Left lung (tissue), 10 donors: ENCODE results near the gene BOK. TPM values are rescaled to one million over a fixed set of nuclear protein-coding genes. Genes with fewer than 3 reads are reported as not detected.

ENCODE experiments used
- ATAC-seq: fragments of 200-7000 bp; cut with Tn5 transposase; one replicate; pipeline ENCODE4 v1.9.1; 2020; ENCODE audit warnings: moderate library complexity
- DNase-seq, 4 donors: peaks; one replicate each; pipeline ENCODE4 v3.0.0-alpha.2; 2013 to 2020
- H3K27ac ChIP-seq, 2 donors: fragments of 200-600 bp; sonication (generic) in 1 of 2; one replicate each; pipeline versions ENCODE4 v1.5.0 to v1.8.0; 2020 to 2021
- H3K27me3 ChIP-seq, 2 donors: fragments of 200-600 bp; sonication (generic) in 1 of 2; one replicate each; pipeline versions ENCODE4 v1.5.0 to v1.8.0; 2020 to 2021
- H3K36me3 ChIP-seq, 2 donors: fragments of 200-600 bp; sonication (generic) in 1 of 2; one replicate each; pipeline versions ENCODE4 v1.5.0 to v1.8.0; 2020 to 2021
- H3K4me1 ChIP-seq, 2 donors: fragments of 200-600 bp; one replicate each; pipeline ENCODE4 v1.8.0; 2021
- H3K4me3 ChIP-seq, 2 donors: fragments of 200-600 bp; sonication (generic) in 1 of 2; one replicate each; pipeline versions ENCODE4 v1.5.0 to v1.8.0; 2020 to 2021; ENCODE audit warnings: mild to moderate bottlenecking in 1 of 2
- H3K9me3 ChIP-seq, 2 donors: fragments of 200-600 bp; sonication (generic) in 1 of 2; one replicate each; pipeline versions ENCODE4 v1.5.0 to v1.8.0; 2020 to 2021
- intact Hi-C, 2 donors: fragments of 100-400 bp; cut with DNase I; formaldehyde crosslinking; loops; one replicate each; pipeline versions ENCODE4 v1.11.2 to v1.14.2; 2022
- polyA plus RNA-seq, 6 donors: library from polyadenylated mRNA; unstranded; fragments of 120-200 nt; gene quantifications; one replicate each; pipeline ENCODE4 v1.2.1, GENCODE V29; 2013; ENCODE audit not compliant: insufficient read length in 6 of 6
- total RNA-seq, 2 donors: library from RNA; stranded (reverse); fragmentation: NEBNext Ultra II Directional; extraction: Animal tissue kit (Norgen Biotek cat#: 25700); gene quantifications; one replicate each; pipeline ENCODE4 v1.2.1, GENCODE V29; 2021
- TF ChIP-seq, protein P1 (sequence below), 2 donors: fragments of 200-600 bp; sonication (generic) in 1 of 2; IDR thresholded peaks; one replicate each; pipeline versions ENCODE4 v1.5.0 to v1.8.0; 2021; ENCODE audit warnings: antibody characterized with exemption in 2 of 2
- donor health status: DM: no; HTN: yes; CAD: no.
- donor health status: DM: no; HTN: no; CAD: no.

The BOK gene
- total and polyA plus RNA-seq, 8 donors: 17.8 to 66.5 (median 25.9) TPM

DNA sequence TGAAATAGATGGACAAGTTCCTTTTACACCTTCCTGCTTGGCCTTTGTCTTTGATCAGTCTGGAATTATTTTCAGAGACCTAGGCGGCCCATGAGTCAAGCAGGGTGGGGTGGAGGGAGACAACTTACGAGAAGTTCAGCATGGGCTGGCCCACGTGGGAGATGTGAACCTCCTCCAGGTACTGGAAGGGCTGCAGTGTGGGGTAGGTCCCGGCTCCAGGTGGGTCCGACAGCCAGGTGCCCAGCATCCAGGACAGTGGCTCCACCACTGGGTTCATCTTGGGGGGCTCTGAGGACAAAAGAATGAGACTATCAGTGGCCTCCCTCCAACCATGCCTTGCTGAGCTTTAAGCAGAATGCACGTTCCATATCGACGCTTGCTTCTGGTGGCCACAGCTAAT, 47.6 kb downstream of the BOK start:
- Histone ChIP-seq H3K4me1 (peaks cover 4 to 17% of the 10 kb centered on the region in 2 donors), H3K27ac (no peak overlapping the region), H3K36me3 (peaks cover 0 to 49% of the 10 kb centered on the region in 2 donors), H3K9me3 (no peaks in the 10 kb centered on the region), H3K4me3 (no peak overlapping the region), H3K27me3 (peaks cover 0 to 5% of the 10 kb centered on the region in 2 donors)
- intact Hi-C loops: no loop called here
- no peak for ATAC-seq
- TF ChIP-seq, protein P1, sequence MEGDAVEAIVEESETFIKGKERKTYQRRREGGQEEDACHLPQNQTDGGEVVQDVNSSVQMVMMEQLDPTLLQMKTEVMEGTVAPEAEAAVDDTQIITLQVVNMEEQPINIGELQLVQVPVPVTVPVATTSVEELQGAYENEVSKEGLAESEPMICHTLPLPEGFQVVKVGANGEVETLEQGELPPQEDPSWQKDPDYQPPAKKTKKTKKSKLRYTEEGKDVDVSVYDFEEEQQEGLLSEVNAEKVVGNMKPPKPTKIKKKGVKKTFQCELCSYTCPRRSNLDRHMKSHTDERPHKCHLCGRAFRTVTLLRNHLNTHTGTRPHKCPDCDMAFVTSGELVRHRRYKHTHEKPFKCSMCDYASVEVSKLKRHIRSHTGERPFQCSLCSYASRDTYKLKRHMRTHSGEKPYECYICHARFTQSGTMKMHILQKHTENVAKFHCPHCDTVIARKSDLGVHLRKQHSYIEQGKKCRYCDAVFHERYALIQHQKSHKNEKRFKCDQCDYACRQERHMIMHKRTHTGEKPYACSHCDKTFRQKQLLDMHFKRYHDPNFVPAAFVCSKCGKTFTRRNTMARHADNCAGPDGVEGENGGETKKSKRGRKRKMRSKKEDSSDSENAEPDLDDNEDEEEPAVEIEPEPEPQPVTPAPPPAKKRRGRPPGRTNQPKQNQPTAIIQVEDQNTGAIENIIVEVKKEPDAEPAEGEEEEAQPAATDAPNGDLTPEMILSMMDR (IDR thresholded peaks at IDR 0.05): no peak
- no peak for DNase-seq

DNA sequence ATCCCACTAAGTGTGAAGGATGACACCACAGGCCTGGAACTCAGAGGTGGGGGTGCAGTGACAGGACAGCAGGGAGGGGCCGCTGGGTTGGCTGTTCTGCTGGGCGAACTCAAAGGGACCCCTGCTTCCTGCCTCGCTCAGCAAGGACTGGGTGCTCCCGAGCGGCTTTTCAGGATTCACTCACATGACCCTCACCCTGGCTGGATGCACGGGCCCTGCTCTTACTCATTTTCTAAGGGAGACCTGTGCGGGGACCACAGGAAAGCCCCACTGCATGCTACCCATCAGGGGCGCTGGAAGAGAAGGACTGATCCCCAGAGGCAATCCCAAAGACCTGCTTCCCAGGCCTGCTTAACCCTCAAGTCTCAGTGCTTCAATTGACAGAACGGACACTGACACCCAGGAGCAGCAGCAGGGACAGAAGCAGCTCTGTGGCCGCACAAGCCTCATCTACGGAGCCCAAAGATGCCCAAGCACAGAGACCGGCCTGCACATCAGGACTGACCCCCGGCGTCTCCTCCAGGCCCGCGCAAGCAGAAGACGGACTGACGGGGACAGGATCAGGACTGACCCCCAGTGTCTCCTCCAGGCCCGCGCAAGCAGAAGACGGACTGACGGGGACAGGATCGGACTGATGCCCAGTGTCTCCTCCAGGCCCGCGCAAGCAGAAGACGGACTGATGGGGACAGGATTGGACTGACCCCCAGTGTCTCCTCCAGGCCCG, 48.8 kb downstream of the BOK start:
- TF ChIP-seq, protein P1 (IDR thresholded peaks at IDR 0.05): no peak
- Histone ChIP-seq H3K27me3 (peaks cover 0 to 5% of the 10 kb centered on the region in 2 donors), H3K27ac (no peak overlapping the region), H3K36me3 (peaks cover 0 to 37% of the 10 kb centered on the region in 2 donors), H3K9me3 (no peaks in the 10 kb centered on the region), H3K4me1 (peaks cover 4 to 22% of the 10 kb centered on the region in 2 donors), H3K4me3 (no peak overlapping the region)
- ATAC-seq (no peak), DNase-seq (peak in 1 of 4 donors; percentile 57)
- intact Hi-C loops: no loop called here

DNA sequence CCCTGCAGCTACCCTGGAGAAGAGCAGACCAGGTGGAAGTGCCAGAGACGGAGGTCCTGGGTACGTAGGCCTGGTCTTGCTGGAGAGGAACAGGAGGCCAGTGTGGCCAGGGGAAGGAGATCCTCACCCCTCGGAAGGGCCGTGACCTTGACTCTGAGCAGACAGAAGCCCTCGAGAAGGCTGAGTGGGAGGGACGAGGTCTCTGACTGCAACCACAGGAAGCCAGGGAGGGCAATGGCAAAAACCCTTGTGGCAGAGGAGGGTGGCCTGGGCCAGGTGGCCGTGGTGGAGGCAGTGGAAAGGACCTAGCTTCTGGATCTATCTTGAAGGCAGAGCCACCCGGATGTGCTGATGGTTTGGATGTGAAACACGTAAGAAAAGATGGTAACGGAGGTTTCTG, 50.3 kb downstream of the BOK start:
- DNase-seq (peak in 1 of 4 donors; percentile 55), ATAC-seq (no peak)
- Histone ChIP-seq H3K27ac (no peak overlapping the region), H3K4me3 (no peak overlapping the region), H3K9me3 (no peaks in the 10 kb centered on the region), H3K27me3 (peaks cover 0 to 5% of the 10 kb centered on the region in 2 donors), H3K36me3 (peaks cover 0 to 25% of the 10 kb centered on the region in 2 donors), H3K4me1 (peaks cover 4 to 22% of the 10 kb centered on the region in 2 donors)
- TF ChIP-seq, protein P1 (IDR thresholded peaks at IDR 0.05): no peak
- intact Hi-C loops: no loop called here

DNA sequence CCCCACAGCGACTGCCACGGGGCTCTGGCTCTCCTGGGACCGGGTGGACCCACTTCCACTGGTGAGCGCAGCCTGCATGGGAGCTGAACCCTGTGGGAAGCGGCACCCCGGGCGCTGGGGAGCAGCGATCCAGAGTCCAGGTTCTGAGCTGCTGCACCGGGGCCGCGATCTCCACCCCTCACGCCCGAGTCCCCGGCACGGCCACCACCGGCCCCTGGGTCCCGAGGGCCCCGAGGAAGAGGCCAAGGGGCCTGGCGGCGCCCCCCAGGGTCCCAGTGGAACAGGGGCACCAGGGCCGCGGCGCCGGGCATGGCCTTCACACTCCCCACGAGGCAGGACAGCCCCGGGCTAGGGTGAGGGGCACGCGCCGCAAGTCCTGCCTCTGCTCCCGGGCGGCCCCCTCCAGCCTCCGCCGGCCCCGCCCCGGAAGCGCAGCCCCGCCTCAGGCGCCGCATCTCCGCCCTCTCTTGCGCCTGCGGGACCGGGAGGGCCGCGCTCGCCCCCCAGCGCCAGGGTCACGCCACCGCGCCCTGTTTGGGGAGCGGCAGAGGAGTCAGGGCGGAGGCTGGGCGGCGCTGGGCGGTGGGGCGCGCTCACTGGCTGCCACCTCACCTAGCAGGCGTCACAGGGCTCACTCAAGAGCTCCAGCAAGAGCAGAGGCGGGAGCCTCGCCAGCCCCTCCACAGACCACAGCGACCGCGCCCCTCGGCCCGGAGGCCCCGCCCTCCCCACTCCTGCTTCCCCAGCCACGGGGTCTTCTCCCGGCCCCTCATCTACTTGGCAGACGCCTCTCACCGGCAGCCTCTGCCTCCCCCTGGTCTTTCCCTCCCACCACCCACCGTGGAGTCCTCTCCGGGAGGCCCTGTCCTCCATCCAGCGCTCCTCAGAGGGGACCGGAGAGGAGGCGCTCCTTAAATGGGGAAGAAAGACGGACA, 51.6 kb downstream of the BOK start:
- ATAC-seq: peak; percentile 99
- intact Hi-C loops: no loop called here
- TF ChIP-seq, protein P1 (IDR thresholded peaks at IDR 0.05): peak; percentile 43 to 70

DNA sequence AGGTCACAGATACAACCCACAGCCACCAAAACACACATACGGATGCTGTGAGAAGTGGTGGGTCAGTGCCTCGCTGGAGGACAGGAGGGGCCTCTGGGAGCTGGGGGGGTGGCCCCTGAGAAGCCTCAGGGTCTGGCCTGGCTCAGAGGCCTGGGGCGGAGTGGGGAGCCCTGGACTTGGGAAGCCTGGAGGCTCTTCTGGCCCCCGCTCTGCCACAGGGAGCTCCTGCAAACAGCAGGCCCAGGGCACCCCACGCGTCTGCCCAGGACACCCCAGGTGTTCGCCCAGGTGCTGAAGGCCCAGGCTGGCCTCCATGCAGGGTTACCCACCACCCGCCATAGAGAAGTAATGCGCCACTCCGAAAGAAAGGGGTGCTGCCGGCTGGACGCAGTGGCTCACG, 52.5 kb downstream of the BOK start:
- Histone ChIP-seq H3K4me1 (peaks cover 4 to 22% of the 10 kb centered on the region in 2 donors), H3K27ac (peak overlapping the region; percentile 39 to 71), H3K9me3 (no peaks in the 10 kb centered on the region), H3K36me3 (peaks cover 0 to 4% of the 10 kb centered on the region in 2 donors), H3K4me3 (no peak overlapping the region), H3K27me3 (peaks cover 0 to 5% of the 10 kb centered on the region in 2 donors)
- ATAC-seq (no peak), DNase-seq (peak in 1 of 4 donors; percentile 69)
- TF ChIP-seq, protein P1 (IDR thresholded peaks at IDR 0.05): no peak
- intact Hi-C loops: no loop called here

More for the DNA sequence above, 51.6 kb downstream of the BOK start:
- H3K27ac ChIP-seq: peak overlapping the region; percentile 39 to 71
- peaks cover 4 to 22% of the 10 kb centered on the region in 2 donors for H3K4me1 ChIP-seq
- no peaks in the 10 kb centered on the region for H3K9me3 ChIP-seq
- peaks cover 0 to 5% of the 10 kb centered on the region in 2 donors for H3K27me3 ChIP-seq
- H3K4me3 ChIP-seq: peak overlapping the region; percentile 51 to 56
- H3K36me3 ChIP-seq: peaks cover 0 to 12% of the 10 kb centered on the region in 2 donors
- peak; percentile 67 to 95 (median 89) for DNase-seq
